OCI-M1 (cell line): Measurements from ENCODE around the gene ITPR1.

Experiments used
- DNase-seq: peaks from one replicate; lab custom pipeline; 2025; lab: John Stamatoyannopoulos, UW

Gene ITPR1

GRCh38 chr3:4895838-4896237, 402.7 kb downstream of the ITPR1 start:
- no peak for DNase-seq
